GM23338 (cell line): Measurements from ENCODE around the gene TGFBRAP1. TPM values are rescaled to one million over a fixed set of nuclear protein-coding genes. Genes with fewer than 3 reads are reported as not detected.

Experiments used
- ATAC-seq: fragments of 200-7000 bp; cut with Tn5 transposase; 3 replicates; pipeline ENCODE4 v1.9.1; 2020
- DNase-seq: peaks from one replicate; pipeline ENCODE4 v3.0.0-alpha.2; 2015; ENCODE audit warnings: low spot score
- H2AFZ ChIP-seq: fragments of 200-600 bp; sonication (generic); 2 replicates; pipeline ENCODE4 v1.8.0; 2016; ENCODE audit warnings: antibody characterized with exemption, mild to moderate bottlenecking, moderate library complexity
- H3F3A ChIP-seq: fragments of 200-600 bp; sonication (generic); replicated peaks from 2 replicates; pipeline ENCODE4 v1.8.0; 2017; ENCODE audit warnings: antibody characterized with exemption, mixed run types, low read depth
- H3K27ac ChIP-seq: fragments of 200-600 bp; sonication (generic); 2 replicates; pipeline ENCODE4 v1.6.1; 2016; ENCODE audit warnings: low read depth
- H3K27me3 ChIP-seq: fragments of 200-600 bp; sonication (generic); 2 replicates; pipeline ENCODE4 v1.8.0; 2016; ENCODE audit warnings: mild to moderate bottlenecking, mixed run types, moderate library complexity; ENCODE audit not compliant: insufficient read depth
- H3K36me3 ChIP-seq: fragments of 200-600 bp; sonication (generic); 2 replicates; pipeline ENCODE4 v1.8.0; 2016; ENCODE audit warnings: mild to moderate bottlenecking; ENCODE audit not compliant: insufficient read depth
- H3K4me1 ChIP-seq: fragments of 200-600 bp; sonication (generic); 2 replicates; pipeline ENCODE4 v1.8.0; 2016; ENCODE audit warnings: mild to moderate bottlenecking, moderate library complexity; ENCODE audit not compliant: insufficient read depth
- H3K4me2 ChIP-seq: fragments of 200-600 bp; sonication (generic); 2 replicates; pipeline ENCODE4 v1.7.1; 2017; ENCODE audit warnings: mixed run types
- H3K4me3 ChIP-seq: fragments of 200-600 bp; sonication (generic); 2 replicates; pipeline ENCODE4 v1.6.1; 2016; ENCODE audit warnings: mixed run types
- H3K79me2 ChIP-seq: fragments of 200-600 bp; sonication (generic); replicated peaks from 2 replicates; pipeline ENCODE4 v1.8.0; 2017; ENCODE audit warnings: mild to moderate bottlenecking; ENCODE audit not compliant: insufficient read depth
- H3K9me2 ChIP-seq: fragments of 200-600 bp; sonication (generic); 2 replicates; pipeline ENCODE4 v1.8.0; 2017; ENCODE audit not compliant: insufficient read depth
- H4K20me1 ChIP-seq: fragments of 200-600 bp; sonication (generic); replicated peaks from 2 replicates; pipeline ENCODE4 v1.8.0; 2017; ENCODE audit warnings: mild to moderate bottlenecking; ENCODE audit not compliant: insufficient read depth
- H3K27ac Mint-ChIP-seq: 2 replicates; pipeline ENCODE4 v1.8.0; 2020; ENCODE audit warnings: inconsistent platforms, mild to moderate bottlenecking, moderate library complexity, mixed read lengths
- H3K27me3 Mint-ChIP-seq: 3 replicates; pipeline ENCODE4 v1.8.0; 2022; ENCODE audit warnings: low read depth, mild to moderate bottlenecking, moderate library complexity, mixed read lengths, inconsistent platforms; ENCODE audit not compliant: insufficient read depth, poor library complexity
- H3K36me3 Mint-ChIP-seq: 3 replicates; pipeline ENCODE4 v1.8.0; 2021; ENCODE audit warnings: low read depth, mild to moderate bottlenecking, inconsistent platforms, moderate library complexity, mixed read lengths
- H3K4me1 Mint-ChIP-seq: 3 replicates; pipeline ENCODE4 v1.8.0; 2020; ENCODE audit warnings: mild to moderate bottlenecking, inconsistent platforms, mixed read lengths
- H3K4me3 Mint-ChIP-seq: 3 replicates; pipeline ENCODE4 v1.8.0; 2021; ENCODE audit warnings: moderate library complexity, mild to moderate bottlenecking, inconsistent platforms, mixed read lengths
- H3K9me3 Mint-ChIP-seq: 3 replicates; pipeline ENCODE4 v1.8.0; 2020; ENCODE audit warnings: moderate library complexity, mild to moderate bottlenecking, inconsistent platforms, mixed read lengths
- CREB1 ChIP-seq: fragments of 250-450 bp; sonication (Bioruptor Pico); IDR thresholded peaks from 2 replicates; pipeline ENCODE4 v1.5.0; 2020; ENCODE audit warnings: low read depth, mild to moderate bottlenecking, moderate library complexity
- EZH2 ChIP-seq: fragments of 200-600 bp; sonication (generic); IDR thresholded peaks from one replicate; pipeline ENCODE4 v1.8.0; 2017; ENCODE audit warnings: antibody characterized with exemption, mild to moderate bottlenecking, low read depth; ENCODE audit not compliant: unreplicated experiment
- EZH2phosphoT487 ChIP-seq: fragments of 200-600 bp; sonication (generic); IDR thresholded peaks from one replicate; pipeline ENCODE4 v1.8.1; 2018; ENCODE audit warnings: antibody characterized with exemption; ENCODE audit not compliant: unreplicated experiment
- NANOG ChIP-seq: IDR thresholded peaks from 2 replicates; pipeline ENCODE4 v1.6.1; 2016; ENCODE audit warnings: antibody characterized with exemption, borderline replicate concordance
- polyA plus RNA-seq: library from polyadenylated mRNA; unstranded; fragments of >200 nt; fragmentation: Nextera tagmentation; extraction: Ambion mirVana; gene quantifications from 2 replicates; pipeline ENCODE4 v1.2.1, GENCODE V29; 2016
- total RNA-seq: library from RNA; depleted of rRNA; stranded (reverse); fragments of >200 nt; shearing (Covaris generic); gene quantifications from 2 replicates; pipeline ENCODE4 v1.2.3, GENCODE V29; 2014
- TF ChIP-seq, protein P1 (sequence below): IDR thresholded peaks from 2 replicates; pipeline ENCODE4 v1.6.1; 2016; ENCODE audit warnings: antibody characterized with exemption
- TF ChIP-seq, protein P2 (sequence below): IDR thresholded peaks from one replicate; pipeline ENCODE4 v1.6.1; 2018; ENCODE audit warnings: antibody characterized with exemption; ENCODE audit not compliant: unreplicated experiment
- TF ChIP-seq, protein P3 (sequence below), 2 experiments: fragments of 200-600 bp in 1 of 2; sonication (generic) in 1 of 2; conservative IDR thresholded peaks; 2 replicates each; pipeline versions ENCODE4 v1.5.1 to v1.6.1; 2016 to 2017; ENCODE audit warnings: antibody characterized with exemption in 2 of 2, low read depth in 2 of 2, mild to moderate bottlenecking in 2 of 2, moderate library complexity in 1 of 2
- TF ChIP-seq, protein P4 (sequence below): fragments of 250-450 bp; sonication (Bioruptor Pico); IDR thresholded peaks from 2 replicates; pipeline ENCODE4 v1.5.0; 2020; ENCODE audit warnings: mild to moderate bottlenecking, moderate library complexity

TGFBRAP1 gene
- total and polyA plus RNA-seq, 2 experiments from 2014 or later: 6.3 to 23.5 TPM

DNA sequence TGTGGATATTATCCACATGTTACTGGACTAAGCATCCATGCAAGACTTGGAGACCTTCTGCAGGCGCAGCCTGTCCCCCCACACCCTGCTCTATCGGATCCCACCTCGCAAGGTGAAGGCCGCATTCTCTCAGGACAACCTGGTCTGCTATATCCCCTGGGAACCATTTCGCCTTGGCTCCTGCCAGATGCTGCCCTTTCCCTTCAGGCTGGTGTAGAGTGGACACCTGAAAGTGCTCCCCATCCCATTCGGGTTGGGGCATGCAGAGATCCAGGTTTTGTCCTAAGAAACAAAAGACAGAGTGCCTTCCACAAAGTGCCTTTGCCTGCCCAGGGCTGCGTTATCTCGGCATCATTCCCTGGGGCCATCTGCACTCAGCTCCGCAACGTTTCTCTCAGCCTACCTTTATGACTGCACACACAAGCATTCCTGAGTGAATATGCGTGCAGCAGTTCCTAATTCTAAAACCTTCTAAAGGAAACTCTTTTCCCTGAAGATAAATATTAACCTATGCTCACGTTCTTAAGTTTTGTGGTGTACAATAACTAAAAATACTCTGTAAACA lies 48.8 kb upstream of the TGFBRAP1 start:
- Histone ChIP-seq H3K4me1 (no peaks in the 10 kb centered on the region), H3K36me3 (no peaks in the 10 kb centered on the region), H2AFZ (no peak overlapping the region), H4K20me1 (peaks cover 5% of the 10 kb centered on the region; the same call in 1 of the 2 replicates), H3K79me2 (0 out of 2 replicates have a peak, but pooled peaks cover 2% of the 10 kb centered on the region), H3K9me2 (no peaks in the 10 kb centered on the region), H3F3A (no peaks in the 10 kb centered on the region), H3K27ac (no peak overlapping the region), H3K27me3 (no peaks in the 10 kb centered on the region), H3K4me3 (no peak overlapping the region), H3K4me2 (no peak overlapping the region)
- H3K27ac Mint-ChIP-seq: no peak overlapping the region
- DNase-seq (no peak), ATAC-seq (no peak)
- TF ChIP-seq, protein P1, sequence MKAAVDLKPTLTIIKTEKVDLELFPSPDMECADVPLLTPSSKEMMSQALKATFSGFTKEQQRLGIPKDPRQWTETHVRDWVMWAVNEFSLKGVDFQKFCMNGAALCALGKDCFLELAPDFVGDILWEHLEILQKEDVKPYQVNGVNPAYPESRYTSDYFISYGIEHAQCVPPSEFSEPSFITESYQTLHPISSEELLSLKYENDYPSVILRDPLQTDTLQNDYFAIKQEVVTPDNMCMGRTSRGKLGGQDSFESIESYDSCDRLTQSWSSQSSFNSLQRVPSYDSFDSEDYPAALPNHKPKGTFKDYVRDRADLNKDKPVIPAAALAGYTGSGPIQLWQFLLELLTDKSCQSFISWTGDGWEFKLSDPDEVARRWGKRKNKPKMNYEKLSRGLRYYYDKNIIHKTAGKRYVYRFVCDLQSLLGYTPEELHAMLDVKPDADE: no peak
- TF ChIP-seq NANOG (no peak), EZH2phosphoT487 (no peak), CREB1 (CRISPR knock-in tag) (no peak), EZH2 (no peak)
- TF ChIP-seq, protein P2, sequence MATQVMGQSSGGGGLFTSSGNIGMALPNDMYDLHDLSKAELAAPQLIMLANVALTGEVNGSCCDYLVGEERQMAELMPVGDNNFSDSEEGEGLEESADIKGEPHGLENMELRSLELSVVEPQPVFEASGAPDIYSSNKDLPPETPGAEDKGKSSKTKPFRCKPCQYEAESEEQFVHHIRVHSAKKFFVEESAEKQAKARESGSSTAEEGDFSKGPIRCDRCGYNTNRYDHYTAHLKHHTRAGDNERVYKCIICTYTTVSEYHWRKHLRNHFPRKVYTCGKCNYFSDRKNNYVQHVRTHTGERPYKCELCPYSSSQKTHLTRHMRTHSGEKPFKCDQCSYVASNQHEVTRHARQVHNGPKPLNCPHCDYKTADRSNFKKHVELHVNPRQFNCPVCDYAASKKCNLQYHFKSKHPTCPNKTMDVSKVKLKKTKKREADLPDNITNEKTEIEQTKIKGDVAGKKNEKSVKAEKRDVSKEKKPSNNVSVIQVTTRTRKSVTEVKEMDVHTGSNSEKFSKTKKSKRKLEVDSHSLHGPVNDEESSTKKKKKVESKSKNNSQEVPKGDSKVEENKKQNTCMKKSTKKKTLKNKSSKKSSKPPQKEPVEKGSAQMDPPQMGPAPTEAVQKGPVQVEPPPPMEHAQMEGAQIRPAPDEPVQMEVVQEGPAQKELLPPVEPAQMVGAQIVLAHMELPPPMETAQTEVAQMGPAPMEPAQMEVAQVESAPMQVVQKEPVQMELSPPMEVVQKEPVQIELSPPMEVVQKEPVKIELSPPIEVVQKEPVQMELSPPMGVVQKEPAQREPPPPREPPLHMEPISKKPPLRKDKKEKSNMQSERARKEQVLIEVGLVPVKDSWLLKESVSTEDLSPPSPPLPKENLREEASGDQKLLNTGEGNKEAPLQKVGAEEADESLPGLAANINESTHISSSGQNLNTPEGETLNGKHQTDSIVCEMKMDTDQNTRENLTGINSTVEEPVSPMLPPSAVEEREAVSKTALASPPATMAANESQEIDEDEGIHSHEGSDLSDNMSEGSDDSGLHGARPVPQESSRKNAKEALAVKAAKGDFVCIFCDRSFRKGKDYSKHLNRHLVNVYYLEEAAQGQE: no peak
- TF ChIP-seq, protein P3, sequence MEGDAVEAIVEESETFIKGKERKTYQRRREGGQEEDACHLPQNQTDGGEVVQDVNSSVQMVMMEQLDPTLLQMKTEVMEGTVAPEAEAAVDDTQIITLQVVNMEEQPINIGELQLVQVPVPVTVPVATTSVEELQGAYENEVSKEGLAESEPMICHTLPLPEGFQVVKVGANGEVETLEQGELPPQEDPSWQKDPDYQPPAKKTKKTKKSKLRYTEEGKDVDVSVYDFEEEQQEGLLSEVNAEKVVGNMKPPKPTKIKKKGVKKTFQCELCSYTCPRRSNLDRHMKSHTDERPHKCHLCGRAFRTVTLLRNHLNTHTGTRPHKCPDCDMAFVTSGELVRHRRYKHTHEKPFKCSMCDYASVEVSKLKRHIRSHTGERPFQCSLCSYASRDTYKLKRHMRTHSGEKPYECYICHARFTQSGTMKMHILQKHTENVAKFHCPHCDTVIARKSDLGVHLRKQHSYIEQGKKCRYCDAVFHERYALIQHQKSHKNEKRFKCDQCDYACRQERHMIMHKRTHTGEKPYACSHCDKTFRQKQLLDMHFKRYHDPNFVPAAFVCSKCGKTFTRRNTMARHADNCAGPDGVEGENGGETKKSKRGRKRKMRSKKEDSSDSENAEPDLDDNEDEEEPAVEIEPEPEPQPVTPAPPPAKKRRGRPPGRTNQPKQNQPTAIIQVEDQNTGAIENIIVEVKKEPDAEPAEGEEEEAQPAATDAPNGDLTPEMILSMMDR (conservative IDR thresholded peaks at IDR 0.05; ENCODE audit: low read depth in 2 of 2): no peak
- TF ChIP-seq, protein P4, sequence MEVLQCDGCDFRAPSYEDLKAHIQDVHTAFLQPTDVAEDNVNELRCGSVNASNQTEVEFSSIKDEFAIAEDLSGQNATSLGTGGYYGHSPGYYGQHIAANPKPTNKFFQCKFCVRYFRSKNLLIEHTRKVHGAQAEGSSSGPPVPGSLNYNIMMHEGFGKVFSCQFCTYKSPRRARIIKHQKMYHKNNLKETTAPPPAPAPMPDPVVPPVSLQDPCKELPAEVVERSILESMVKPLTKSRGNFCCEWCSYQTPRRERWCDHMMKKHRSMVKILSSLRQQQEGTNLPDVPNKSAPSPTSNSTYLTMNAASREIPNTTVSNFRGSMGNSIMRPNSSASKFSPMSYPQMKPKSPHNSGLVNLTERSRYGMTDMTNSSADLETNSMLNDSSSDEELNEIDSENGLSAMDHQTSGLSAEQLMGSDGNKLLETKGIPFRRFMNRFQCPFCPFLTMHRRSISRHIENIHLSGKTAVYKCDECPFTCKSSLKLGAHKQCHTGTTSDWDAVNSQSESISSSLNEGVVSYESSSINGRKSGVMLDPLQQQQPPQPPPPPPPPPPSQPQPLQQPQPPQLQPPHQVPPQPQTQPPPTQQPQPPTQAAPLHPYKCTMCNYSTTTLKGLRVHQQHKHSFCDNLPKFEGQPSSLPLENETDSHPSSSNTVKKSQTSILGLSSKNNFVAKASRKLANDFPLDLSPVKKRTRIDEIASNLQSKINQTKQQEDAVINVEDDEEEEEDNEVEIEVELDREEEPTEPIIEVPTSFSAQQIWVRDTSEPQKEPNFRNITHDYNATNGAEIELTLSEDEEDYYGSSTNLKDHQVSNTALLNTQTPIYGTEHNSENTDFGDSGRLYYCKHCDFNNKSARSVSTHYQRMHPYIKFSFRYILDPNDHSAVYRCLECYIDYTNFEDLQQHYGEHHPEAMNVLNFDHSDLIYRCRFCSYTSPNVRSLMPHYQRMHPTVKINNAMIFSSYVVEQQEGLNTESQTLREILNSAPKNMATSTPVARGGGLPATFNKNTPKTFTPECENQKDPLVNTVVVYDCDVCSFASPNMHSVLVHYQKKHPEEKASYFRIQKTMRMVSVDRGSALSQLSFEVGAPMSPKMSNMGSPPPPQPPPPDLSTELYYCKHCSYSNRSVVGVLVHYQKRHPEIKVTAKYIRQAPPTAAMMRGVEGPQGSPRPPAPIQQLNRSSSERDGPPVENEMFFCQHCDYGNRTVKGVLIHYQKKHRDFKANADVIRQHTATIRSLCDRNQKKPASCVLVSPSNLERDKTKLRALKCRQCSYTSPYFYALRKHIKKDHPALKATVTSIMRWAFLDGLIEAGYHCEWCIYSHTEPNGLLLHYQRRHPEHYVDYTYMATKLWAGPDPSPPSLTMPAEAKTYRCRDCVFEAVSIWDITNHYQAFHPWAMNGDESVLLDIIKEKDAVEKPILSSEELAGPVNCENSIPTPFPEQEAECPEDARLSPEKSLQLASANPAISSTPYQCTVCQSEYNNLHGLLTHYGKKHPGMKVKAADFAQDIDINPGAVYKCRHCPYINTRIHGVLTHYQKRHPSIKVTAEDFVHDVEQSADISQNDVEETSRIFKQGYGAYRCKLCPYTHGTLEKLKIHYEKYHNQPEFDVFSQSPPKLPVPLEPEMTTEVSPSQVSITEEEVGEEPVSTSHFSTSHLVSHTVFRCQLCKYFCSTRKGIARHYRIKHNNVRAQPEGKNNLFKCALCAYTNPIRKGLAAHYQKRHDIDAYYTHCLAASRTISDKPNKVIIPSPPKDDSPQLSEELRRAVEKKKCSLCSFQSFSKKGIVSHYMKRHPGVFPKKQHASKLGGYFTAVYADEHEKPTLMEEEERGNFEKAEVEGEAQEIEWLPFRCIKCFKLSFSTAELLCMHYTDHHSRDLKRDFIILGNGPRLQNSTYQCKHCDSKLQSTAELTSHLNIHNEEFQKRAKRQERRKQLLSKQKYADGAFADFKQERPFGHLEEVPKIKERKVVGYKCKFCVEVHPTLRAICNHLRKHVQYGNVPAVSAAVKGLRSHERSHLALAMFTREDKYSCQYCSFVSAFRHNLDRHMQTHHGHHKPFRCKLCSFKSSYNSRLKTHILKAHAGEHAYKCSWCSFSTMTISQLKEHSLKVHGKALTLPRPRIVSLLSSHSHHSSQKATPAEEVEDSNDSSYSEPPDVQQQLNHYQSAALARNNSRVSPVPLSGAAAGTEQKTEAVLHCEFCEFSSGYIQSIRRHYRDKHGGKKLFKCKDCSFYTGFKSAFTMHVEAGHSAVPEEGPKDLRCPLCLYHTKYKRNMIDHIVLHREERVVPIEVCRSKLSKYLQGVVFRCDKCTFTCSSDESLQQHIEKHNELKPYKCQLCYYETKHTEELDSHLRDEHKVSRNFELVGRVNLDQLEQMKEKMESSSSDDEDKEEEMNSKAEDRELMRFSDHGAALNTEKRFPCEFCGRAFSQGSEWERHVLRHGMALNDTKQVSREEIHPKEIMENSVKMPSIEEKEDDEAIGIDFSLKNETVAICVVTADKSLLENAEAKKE (CRISPR knock-in tag): no peak
- no peaks in the 10 kb centered on the region for H3K4me1 Mint-ChIP-seq
- H3K4me3 Mint-ChIP-seq: no peak overlapping the region
- peaks cover 8% of the 10 kb centered on the region; the same call in 2 of the 3 replicates for H3K36me3 Mint-ChIP-seq
- no peaks in the 10 kb centered on the region for H3K9me3 Mint-ChIP-seq
- no peaks in the 10 kb centered on the region for H3K27me3 Mint-ChIP-seq
